Measurements from ENCODE around the gene PHF23.

Gene PHF23

DNA sequence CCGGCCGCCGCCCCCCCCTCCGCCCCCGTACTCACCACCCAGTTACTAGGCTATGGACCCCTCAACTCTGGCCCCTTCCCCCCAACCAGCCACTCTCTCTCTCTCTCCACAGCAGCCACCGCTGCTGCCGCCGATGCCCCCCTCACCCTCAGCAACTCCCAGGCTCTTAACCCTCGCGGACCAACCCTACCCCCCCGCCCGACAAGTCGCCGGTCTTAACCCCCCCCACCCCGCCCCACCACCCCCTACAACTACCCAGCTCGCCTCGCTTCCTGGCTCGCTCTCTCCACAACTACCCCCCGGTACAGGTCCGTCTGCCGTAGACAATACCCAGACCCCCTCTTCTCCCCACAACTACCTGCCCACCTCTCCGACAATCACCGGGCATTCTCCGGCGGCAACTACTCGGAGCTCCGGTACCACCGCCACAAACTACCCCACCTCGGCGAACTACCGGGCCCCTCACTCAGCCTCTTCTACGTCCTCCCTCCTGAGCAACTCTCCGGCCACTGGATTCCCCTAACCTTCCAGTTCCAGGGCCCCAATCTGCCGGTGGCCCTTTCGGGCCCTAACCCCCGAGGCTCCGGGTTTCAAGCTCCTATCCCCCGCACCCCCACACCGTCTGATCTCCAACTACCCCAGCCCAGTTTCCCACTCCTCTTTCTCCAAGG, 702 bp downstream of the PHF23 start:
- DNase-seq (ENCODE audit: low read depth in 2 of 2, low spot score in 1 of 2) = no peak

DNA sequence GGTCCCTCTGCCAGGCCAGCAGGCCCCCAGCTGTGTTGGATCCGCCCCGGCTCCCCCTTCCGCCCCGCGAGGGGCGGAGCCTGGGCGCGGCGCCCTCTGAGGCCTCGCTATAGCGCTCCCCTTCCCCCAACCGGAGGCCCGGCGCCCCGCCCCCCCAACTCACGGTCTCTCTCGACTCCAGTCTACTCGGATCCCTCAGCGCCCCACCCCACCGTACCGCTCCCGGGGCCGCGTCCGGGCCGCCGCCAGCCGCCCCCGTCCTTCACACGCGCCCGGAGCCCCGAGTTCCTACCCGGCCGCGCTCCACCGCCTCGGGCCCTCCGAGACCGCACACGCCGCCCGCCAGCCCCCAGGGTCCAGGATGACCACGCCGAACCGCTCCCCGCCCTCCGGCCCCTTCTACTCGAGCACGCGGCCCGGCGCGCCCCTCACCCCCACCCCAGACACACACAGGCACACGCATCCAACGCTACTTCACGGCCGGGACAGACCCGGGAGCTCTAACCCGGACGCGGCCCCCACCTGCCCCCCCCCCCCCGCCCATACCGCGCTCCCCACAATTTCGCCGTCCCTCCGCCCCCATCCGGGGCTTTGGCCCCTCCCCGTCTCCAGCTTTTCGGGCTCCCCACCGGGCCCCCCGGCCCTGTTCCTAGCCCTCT, 1.4 kb downstream of the PHF23 start:
- peak; percentile 73 to 76 for DNase-seq (ENCODE audit: low read depth in 2 of 2, low spot score in 1 of 2)

DNA sequence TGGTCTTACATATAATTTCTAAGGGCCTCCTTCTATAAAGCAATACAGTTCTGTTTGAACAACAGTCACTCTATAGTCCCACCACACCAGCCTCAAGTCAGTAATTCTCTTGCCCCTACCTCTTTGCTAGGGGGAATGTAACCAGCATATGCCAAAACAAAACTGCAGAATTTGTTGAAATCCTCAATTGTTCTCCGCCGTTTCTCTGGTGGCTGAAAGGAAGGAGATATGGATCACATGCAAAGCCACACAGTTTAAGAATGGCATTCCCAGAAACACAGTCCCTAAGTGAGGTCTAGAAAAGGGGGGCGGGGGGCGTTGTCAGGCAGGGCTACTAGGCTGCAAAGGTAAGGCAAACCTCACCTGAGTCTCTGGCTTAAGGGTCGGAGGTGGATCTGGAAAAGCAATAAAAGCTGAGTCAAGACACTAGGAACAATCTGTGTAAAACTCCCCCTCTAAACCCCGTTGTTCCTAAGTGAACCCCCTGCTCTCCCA, 1.9 kb downstream of the PHF23 start:
- DNase-seq (ENCODE audit: low read depth in 2 of 2, low spot score in 1 of 2) = no peak

DNA sequence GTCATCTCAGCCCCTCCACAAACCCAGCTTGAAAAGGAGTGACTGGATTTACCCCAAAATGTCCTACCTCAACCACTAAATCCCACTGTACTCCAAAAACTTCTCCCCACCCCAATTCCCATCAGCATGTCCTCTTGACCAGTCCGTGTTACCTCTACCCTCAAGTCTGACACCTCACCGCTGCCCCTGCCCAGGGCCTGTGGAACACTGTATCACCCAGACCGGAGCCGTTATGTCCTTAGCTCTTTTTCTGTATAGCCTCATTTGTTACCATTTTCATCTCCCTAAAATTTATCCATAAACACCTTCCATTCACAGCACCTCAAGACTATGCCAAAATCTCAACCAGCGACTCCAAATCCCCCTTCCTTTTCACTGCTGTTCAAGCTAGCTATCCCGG, 2.4 kb downstream of the PHF23 start:
- no peak for DNase-seq (ENCODE audit: low read depth in 2 of 2, low spot score in 1 of 2)

DNA sequence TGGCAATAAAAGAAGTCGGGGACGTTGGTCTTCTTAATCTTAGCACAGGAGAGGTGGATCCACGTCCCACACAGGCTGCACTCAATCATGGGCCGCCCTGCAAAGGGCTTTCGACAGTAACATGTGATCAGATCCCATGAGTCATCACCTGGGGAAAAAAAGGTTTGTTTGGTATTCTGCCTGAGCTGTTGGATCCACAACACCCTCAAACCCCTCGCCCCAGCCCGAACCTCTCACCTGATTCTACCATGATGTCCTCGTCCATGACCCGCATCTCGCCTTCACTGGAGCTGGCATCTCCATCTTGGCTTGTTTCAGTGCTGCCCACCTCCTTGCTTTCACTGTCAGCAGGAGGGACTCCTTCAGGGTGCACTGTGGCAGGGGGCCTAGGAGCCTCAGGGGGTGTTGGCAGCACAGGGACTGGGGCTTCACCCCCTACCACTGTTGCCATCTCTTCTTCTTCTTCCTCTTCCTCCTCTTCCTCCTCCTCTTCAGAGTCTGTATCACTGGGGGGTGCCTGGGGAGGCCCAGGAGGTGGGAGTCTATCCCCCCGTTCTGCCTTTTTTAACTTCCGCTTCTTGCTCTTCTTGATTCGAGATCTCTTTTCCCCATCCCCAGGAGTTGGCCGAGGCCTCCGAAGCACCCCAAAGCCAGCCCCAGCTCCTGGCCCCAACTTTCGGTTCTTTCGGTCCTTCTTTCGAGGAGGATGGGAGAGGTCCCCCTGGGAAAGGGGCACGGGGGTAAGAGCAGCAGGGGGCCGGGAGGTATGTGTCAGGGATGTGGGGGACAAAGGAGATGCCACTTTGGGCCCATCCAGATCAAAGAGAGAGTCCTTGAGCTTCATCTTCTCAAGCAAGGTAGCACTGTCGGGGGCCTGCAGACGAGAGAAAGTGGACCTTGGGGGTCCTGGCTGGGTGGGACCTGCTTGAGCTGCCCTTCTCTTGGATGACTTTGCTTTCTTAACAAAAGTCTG, 3.3 kb downstream of the PHF23 start:
- DNase-seq (ENCODE audit: low read depth in 2 of 2, low spot score in 1 of 2) = no peak

DNA sequence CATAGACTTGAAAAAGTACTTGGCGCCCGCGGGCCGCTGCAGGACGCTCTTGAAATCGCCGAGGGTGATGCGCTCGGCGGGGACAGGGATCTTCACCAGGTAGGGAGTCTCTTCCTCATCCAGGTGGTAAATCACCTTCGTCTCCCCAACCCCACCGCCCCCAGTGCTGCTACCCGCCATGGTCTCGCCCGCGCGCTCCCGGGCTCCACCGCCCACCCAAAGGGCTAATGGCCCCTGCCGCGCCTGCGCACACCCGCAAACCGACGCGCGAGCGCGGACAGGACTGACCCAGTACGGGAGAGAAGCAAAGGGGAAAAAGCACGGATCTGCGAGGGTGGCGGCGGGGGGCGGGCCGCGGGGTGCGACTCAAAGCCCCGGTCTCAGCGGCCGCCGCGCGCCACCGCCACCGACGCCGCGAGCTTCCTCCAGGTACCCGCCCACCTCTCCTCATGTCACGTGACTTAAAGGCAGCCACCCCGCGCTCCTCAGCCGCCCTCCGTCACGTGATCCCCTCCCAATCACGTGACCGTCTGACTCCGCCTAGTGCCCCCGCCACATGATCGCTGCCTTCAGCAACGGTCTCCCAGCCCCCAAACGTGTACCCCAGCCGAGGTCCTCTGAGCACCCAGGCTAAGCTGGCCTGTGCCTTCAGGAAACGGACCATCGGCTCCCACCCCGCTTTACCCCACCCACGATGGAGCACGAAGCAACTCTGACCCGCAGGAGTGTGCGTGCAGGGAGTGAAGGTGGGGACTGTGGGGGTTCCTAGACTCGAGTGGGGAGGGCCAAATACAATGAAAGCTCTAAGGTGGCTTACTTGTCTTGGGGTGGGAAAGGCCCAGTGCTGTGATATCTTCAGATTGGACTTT, 4.9 kb downstream of the PHF23 start, which contains the start of gene DVL2:
Gene DVL2 (minus strand): TSS at position 435 of the 869 bp plus-strand sequence. CDS start 255 bp downstream, at position 180.
- DNase-seq (ENCODE audit: low read depth in 2 of 2, low spot score in 1 of 2) = peak; percentile 79 to 90

DNA sequence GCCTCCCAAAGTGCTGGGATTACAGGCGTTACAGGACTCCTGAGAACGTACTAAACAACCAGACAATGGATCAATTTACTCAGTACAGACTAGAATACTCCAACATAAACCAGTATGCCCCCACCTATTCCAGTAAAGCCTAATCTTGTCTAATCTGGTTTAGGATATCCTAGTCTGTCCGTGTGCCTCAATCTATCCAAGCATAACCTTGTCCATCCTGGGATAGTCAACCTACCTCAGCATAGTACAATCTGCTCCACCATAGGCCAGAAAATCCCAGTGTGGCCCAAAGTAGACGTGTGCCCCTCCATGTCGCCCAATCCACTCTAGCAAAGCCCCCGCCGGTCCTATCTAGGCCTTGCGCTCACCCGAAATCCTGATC, 5.6 kb downstream of the PHF23 start:
- DNase-seq (ENCODE audit: low read depth in 2 of 2, low spot score in 1 of 2) = no peak

DNA sequence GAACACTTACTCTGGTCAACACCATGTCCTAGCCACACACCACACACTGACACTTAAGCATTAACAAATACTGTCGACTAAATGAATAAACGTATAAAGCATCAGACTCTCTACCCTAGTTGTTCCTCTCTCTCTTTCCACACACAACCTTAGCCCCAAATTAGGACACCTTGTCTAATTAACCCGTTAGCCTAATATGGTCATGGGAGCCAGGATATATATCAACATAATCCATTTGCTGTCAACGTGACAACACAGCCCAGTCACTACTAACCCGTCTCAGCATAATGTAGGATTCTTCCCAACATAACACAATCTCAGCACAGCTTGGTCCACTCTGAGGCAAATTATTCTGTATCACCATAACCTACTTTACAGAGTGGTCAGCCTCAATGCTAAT, 7.1 kb downstream of the PHF23 start:
- DNase-seq (ENCODE audit: low read depth in 2 of 2, low spot score in 1 of 2) = no peak

DNA sequence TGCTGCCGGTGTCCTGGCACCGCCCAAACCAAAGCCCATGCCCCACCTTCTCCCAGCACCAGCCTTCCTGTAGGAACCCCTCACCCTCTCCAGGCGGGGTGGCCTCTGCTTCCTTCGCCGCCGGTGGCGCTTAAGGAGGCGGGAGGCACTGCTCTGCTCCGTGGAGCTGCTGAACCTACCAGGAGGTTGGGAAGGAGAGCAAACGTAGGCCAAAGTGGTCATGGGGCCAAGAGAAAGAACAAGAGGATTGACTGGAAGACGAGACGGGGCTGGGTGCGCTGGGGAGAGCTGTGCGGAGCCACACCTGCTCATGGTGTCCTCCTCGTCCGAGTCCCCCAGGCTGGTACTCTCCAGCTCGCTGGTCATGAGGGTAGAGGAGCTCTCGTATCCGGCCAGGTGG, 9.8 kb downstream of the PHF23 start:
- no peak for DNase-seq (ENCODE audit: low read depth in 2 of 2, low spot score in 1 of 2)

DNA sequence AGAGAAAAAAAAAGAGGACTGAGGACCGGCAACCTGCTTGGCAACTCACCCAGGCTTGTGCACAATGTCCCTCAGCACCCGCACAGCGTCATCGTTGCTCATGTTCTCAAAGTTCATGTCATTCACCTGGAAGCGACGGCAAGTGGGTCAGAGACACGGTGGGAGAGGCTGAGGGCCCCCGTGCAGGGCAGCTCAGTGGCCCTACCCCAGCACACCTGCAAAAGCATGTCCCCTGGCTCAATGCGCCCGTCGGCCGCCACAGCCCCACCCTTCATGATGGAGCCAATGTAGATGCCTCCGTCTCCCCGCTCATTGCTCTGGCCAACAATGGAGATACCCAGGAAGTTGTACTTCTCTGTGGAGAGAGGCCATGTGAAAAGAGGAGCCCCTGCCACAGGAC, 10.3 kb downstream of the PHF23 start:
- no peak for DNase-seq (ENCODE audit: low read depth in 2 of 2, low spot score in 1 of 2)

DNA sequence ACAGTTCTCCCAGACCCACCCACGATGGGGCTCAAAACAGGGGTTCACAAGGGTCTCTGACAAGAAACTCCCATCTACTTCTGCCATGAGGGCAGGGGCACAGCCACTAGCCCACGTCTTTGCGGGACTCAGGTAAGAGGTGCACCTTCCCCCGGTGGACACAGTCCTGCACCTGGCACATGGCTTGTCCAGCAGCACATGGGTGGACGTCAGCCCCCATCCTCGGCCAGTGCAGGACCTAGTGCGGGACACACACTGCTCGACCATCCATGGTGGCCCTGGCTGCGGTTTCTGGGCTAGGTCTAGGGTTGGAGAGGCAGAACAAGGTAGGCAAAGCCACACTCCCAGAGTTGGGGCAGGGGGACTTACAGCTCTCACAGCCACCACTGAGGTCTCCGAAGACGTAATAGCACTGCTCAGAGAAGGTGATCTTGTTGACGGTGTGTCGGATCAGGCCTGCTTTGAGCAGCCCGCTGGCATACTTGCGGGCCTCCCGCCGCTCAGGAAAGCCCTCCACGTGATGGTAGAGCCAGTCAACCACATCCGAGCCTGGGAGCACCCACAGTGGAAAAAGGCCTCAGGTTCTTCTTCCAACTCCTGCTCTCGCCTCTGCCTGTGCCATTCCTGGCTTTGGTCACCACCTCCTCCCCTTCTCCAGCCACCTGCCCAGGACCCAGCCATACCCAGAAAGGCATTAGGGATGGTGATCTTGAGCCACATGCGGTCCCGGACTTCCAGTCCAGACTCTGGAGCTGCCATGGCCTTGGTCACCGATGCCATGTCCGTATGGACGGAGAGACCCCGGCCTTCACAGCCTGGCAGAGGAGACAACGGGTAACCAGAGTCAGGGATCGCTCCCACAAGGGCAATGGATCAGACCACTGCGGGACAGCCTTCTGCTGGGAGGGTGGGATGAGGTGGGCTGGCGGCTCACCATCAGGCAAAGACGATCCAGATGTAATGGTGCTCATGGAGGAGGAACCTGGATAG, 12.2 kb downstream of the PHF23 start:
- no peak for DNase-seq (ENCODE audit: low read depth in 2 of 2, low spot score in 1 of 2)

DNA sequence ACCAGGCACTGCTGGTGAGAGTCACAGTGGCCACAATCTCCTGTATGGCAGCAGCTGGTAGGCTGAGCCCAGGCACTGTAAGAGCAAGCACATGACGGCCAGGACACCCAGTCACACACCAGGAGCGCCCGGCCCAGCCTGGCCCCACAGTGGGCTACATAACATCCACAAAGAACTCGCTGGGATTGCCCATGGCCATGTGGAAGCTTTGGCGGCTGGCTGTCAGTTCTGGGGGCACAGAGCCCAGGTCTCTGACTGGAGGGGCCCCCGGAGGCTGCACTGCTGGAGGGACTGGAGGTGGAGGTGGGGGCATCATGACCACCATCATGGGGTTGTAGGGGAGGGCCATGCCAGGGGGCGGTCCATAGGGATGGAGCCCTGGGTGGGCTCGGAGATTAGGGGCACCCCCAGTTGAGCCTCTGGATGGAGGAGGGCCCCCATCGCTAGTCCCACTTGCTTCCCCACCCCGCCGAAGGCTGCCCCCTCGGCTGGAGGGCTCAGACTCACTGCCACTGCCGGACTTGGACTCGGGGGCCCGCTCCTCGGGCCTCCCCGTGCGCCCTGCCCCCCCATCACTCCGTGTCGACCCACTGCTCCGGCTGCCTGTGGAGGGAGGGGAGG, 13.4 kb downstream of the PHF23 start:
- no peak for DNase-seq (ENCODE audit: low read depth in 2 of 2, low spot score in 1 of 2)

DNA sequence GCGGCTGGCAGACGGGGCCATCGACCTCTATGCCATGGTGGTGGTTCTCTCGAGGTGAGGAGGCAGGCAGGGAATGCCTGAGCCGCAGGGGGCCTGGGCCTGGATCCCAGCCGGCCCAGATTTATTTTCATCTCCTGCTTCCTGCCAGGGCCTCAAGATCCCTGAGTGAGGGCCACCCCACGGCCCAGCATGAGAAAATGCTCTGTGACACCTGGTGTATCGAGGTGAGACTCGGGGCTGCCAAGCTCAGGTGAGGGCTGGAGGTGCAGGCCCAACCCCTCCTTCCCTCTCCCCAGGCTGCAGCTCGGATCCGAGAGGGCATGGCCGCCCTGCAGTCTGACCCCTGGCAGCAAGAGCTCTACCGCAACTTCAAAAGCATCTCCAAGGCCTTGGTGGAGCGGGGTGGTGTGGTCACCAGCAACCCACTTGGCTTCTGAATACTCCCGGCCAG, 14.6 kb downstream of the PHF23 start:
- no peak for DNase-seq (ENCODE audit: low read depth in 2 of 2, low spot score in 1 of 2)

DNA sequence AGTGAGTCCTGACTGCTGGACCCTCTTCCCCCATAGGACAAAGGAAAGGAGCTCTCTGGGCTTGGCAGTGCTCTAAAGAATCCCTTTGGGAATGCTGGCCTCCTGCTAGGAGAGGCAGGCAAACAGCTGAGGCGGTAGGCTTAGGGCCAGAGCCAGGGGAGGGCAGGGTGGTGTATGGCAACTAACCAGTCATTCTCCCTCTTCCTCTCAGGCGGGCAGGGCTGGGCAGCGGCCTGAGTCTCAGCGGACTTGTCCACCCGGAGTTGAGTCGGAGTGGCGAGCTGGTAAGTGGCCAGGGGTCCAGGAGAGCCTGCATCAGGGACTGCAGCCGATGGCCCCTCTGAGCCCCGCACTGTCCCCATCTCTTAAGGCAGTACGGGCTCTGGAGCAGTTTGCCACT, 15.1 kb downstream of the PHF23 start:
- no peak for DNase-seq (ENCODE audit: low read depth in 2 of 2, low spot score in 1 of 2)

DNA sequence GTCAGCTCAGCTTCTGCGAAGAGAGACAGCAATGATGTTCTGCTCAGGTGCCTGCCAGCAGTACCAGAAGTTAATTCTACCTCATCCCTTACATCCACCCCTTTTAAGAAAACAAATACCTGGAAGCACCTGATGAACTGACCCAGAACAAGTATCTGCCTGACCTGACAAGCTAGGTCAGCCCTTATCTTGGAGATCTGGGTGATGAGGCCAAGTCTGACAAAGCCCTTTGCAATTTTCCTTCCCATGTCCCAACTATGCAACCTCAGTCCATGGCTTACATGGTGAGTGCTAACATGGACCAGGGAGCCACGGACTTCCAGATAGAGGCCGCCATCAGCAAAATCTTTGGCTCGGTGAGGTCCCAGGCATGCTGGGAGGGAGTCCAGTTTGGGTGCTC, 15.9 kb downstream of the PHF23 start:
- DNase-seq (ENCODE audit: low read depth in 2 of 2, low spot score in 1 of 2) = no peak

DNA sequence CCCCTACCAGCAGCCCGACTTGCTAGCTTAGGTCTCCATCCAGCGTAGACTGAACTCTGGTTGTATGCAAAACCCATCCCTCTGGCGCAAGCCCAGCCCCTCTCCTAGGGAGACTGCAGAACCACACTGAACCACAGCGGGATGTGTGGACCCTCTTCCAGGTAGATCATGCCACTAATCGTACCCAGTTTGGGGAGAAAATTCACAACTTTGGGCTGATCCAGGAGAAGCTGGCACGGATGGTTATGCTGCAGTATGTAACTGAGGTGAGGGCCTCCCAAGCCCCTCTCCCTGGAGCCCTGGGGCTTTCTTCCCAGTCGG, 16.3 kb downstream of the PHF23 start:
- DNase-seq (ENCODE audit: low read depth in 2 of 2, low spot score in 1 of 2) = no peak

DNA sequence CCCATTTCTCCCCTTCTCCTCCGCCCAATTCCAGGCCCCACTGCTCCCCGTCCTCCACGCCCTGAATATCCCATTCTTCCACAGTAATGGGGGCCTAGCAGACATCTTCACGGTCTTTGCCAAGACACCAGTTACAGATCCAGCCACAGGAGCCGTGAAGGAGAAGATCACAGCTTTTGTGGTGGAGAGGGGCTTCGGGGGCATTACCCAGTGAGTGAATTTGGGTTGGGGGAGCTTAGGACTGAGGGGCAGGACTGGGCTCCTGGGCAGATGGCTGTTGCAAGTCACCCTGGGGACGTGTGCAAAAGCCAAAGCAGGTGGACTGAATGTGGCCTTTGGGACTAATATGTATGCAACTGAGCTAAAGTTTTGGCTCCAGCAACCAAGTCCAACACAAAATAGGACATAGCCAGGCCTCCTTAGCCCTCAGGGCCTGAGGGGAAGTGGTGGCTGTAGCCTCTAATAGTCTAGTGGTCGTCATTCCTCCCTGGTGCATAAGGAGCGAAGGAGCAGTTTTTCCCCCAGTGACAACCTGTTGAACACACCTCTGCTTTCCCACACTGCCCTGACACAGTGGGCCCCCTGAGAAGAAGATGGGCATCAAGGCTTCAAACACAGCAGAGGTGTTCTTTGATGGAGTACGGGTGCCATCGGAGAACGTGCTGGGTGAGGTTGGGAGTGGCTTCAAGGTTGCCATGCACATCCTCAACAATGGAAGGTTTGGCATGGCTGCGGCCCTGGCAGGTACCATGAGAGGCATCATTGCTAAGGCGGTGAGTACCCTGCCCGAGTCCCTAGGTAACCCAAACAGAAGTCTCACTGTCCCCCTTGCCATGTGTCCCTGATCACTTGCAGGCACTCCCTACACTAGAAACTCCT, 16.9 kb downstream of the PHF23 start:
- no peak for DNase-seq (ENCODE audit: low read depth in 2 of 2, low spot score in 1 of 2)

Data from stimulated activated CD8-positive, alpha-beta memory T cell treated with anti-CD3 and anti-CD28 coated beads, Interleukin-4, amount 100 ng/mL, for 1 hour (primary cell).